Mammary epithelial cell (primary cell): Measurements from ENCODE around the gene DUSP11.

Source experiments
- EZH2 ChIP-seq: IDR thresholded peaks from 2 replicates; pipeline ENCODE4 v1.6.1; 2012; ENCODE audit warnings: low read length, inconsistent platforms, borderline replicate concordance
- TF ChIP-seq, protein P1 (sequence below), 2 donors: IDR thresholded peaks in 1 of 2; conservative IDR thresholded peaks in 1 of 2; 2 replicates each; pipeline ENCODE4 v1.5.1; 2011 to 2012; ENCODE audit warnings: inconsistent platforms in 2 of 2, low read length in 2 of 2, mild to moderate bottlenecking in 2 of 2, control low read depth in 1 of 2, low read depth in 1 of 2; ENCODE audit not compliant: insufficient read depth in 1 of 2; ENCODE audit errors: extremely low read depth in 1 of 2

DNA sequence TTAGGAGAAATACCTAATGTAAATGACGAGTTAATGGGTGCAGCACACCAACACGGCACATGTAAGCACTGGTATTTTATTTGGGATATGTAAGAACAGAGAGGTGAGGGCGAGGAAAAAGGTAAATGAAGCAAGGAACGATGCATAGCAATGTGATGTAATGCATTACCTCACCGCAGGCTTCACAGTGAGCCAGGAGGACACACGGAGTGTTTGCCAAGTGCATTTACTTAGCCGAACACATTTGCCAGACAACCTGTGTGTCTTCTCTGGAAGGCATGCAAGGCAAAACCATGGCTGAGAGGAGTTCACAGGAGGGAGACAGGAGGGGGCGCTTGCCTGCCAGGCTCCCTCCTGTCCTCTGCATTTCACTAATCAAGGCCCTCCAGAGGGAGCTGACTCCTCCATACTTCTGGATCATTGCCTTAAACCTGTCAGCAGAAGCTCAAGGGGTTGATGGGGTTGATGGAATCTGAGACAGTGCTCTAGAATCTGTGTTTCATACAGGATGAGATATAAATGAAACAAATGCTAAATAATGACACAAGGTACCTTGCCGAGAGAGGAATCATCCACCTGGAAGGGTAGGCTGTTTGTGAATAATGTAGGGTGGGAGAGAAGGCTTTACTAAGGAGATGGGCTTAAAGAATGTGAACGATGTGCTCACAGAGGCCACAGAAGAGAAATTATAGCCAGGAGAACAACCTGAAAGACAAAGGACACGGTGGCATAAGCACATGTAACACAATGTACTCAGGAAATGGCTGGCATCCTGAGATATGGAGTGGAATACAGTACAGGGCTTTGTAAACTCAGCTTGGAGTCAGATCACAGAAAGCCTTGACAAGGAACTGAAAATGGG is 33.7 kb downstream of the DUSP11 start:
- TF ChIP-seq, protein P1, sequence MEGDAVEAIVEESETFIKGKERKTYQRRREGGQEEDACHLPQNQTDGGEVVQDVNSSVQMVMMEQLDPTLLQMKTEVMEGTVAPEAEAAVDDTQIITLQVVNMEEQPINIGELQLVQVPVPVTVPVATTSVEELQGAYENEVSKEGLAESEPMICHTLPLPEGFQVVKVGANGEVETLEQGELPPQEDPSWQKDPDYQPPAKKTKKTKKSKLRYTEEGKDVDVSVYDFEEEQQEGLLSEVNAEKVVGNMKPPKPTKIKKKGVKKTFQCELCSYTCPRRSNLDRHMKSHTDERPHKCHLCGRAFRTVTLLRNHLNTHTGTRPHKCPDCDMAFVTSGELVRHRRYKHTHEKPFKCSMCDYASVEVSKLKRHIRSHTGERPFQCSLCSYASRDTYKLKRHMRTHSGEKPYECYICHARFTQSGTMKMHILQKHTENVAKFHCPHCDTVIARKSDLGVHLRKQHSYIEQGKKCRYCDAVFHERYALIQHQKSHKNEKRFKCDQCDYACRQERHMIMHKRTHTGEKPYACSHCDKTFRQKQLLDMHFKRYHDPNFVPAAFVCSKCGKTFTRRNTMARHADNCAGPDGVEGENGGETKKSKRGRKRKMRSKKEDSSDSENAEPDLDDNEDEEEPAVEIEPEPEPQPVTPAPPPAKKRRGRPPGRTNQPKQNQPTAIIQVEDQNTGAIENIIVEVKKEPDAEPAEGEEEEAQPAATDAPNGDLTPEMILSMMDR (conservative IDR thresholded peaks at IDR 0.05 in 1 of 2, IDR thresholded peaks at IDR 0.05 in 1 of 2; ENCODE audit: extremely low read depth in 1 of 2, insufficient read depth in 1 of 2, low read depth in 1 of 2, low read length in 2 of 2) = no peak
- TF ChIP-seq EZH2 = no peak
